ENCODE results near the gene TEN1. TPM values are rescaled to one million over a fixed set of nuclear protein-coding genes. Genes with fewer than 3 reads are reported as not detected.

Gene TEN1
- 12.5 and 16.9 TPM in 2 replicates for total RNA-seq (2014; rRNA removed; shearing (Covaris generic))

DNA sequence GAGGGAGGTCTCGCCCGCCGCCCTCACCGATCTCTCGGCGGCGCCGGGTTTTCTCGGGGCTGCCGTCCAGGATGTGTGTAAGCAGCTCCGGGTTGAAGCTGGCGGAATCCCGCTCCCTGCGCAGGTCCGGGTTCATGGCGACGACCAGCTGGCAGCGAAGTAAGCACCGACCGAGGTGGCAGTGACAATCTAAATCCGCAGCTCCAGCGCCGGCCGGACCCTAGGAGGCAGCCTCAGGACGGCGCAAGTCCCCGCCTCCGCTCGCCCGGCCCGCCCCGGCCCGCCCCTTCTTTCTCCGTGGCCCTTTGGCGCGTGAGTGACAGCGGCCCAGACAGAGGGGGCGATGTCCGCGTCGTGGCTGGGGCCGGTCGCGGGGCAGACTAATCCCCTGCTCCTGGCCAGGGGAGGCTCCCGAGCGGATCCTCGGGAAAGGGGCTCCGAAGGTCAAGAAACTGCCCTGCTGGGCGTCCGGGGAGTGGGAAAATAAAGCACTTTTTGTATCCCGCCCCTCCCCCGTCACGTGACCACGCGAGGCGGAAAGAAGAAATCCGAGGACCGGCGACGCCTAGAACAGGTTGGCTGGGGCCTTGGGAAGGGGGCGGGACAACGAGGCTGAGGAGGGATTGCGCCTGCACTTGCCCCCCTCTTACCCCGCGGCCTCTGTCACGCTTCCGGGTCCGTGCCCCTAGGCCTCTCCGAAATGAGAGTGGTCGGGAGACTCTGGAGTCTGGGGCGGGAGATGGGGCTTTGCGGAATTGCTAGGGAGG, at the start of gene TEN1, which contains the start of gene ACOX1:
TEN1 (plus strand) TSS at position 303 of the 767 bp plus-strand sequence. CDS start 6,953 bp downstream, outside the sequence.
ACOX1 (minus strand) TSS at position 229 of the 767 bp plus-strand sequence; CDS start at position 136, 93 bp downstream.
- Histone ChIP-seq H3K27me3 (ENCODE audit: control insufficient read depth, insufficient read depth, low read length) (no peaks in the 10 kb centered on the region), H3K36me3 (replicated peaks; ENCODE audit: control insufficient read depth, insufficient read depth, low read length) (no peaks in the 10 kb centered on the region), H3K4me3 (ENCODE audit: insufficient read depth, low read depth, low read length) (peak within 1 kb of the TSS; percentile 82)
- DNase-seq: peak; percentile 95

GRCh38 chr17:75931062-75931461, 48.0 kb upstream of the TEN1 start:
- H3K4me3 ChIP-seq (ENCODE audit: insufficient read depth, low read depth, low read length): no peak overlapping the region
- no peak for DNase-seq
- H3K36me3 ChIP-seq (replicated peaks; ENCODE audit: control insufficient read depth, insufficient read depth, low read length): peaks cover 5% of the 10 kb centered on the region
- no peaks in the 10 kb centered on the region for H3K27me3 ChIP-seq (ENCODE audit: control insufficient read depth, insufficient read depth, low read length)

GRCh38 chr17:75932852-75933251, 46.2 kb upstream of the TEN1 start:
- Histone ChIP-seq H3K27me3 (ENCODE audit: control insufficient read depth, insufficient read depth, low read length) (no peaks in the 10 kb centered on the region), H3K36me3 (replicated peaks; ENCODE audit: control insufficient read depth, insufficient read depth, low read length) (no peaks in the 10 kb centered on the region; the same call in 1 of the 2 replicates), H3K4me3 (ENCODE audit: insufficient read depth, low read depth, low read length) (no peak overlapping the region)
- no peak for DNase-seq

DNA sequence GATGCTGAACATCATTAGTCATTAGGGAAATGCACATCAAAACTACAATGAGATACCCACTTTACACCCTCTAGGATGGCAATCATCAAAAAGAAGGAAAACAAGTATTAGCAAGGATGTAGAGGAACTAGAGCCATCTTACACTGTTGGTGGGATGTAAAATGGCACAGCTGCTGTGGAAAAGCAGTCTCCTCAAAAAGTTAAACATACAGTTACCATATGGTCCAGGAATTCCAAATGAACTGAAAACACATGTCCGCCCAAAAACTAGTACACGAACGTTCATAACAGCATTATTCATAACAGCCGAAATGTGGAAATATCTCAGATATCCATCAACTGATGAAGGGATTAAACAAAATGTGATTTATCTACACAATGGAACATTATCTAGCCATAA, 45.2 kb upstream of the TEN1 start:
- Histone ChIP-seq H3K36me3 (replicated peaks; ENCODE audit: control insufficient read depth, insufficient read depth, low read length) (no peaks in the 10 kb centered on the region; the same call in 1 of the 2 replicates), H3K27me3 (ENCODE audit: control insufficient read depth, insufficient read depth, low read length) (no peaks in the 10 kb centered on the region), H3K4me3 (ENCODE audit: insufficient read depth, low read depth, low read length) (no peak overlapping the region)
- DNase-seq: no peak

DNA sequence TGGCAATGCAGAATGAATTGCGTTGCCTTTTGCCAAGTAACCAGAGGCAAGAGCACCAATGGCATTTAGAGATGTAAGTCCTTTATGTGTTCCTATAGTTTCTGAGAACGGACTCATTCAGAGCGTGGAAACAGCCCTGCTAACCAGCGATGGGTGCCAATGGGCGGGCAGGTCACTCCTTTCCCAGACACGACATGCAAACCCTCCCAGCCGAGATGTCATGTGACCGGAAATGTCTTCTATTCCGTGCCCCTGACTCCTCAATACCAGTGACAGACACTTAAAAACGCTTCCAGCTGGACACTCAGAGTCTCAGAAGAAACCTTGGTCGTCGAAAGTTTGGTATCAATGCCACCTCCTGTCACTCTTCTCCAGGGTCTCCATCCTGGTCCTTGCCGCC, 41.4 kb upstream of the TEN1 start:
- no peak overlapping the region for H3K4me3 ChIP-seq (ENCODE audit: insufficient read depth, low read depth, low read length)
- no peaks in the 10 kb centered on the region for H3K36me3 ChIP-seq (replicated peaks; ENCODE audit: control insufficient read depth, insufficient read depth, low read length)
- no peak for DNase-seq
- H3K27me3 ChIP-seq (ENCODE audit: control insufficient read depth, insufficient read depth, low read length): no peaks in the 10 kb centered on the region

GRCh38 chr17:75940727-75941441, 38.2 kb upstream of the TEN1 start, which contains the start of gene FBF1:
TSS of gene FBF1 (minus strand) at chr17:75941042. CDS start at chr17:75938149, 2,893 bp downstream.
- DNase-seq: peak; percentile 98
- Histone ChIP-seq H3K27me3 (ENCODE audit: control insufficient read depth, insufficient read depth, low read length) (no peaks in the 10 kb centered on the region), H3K36me3 (replicated peaks; ENCODE audit: control insufficient read depth, insufficient read depth, low read length) (no peaks in the 10 kb centered on the region), H3K4me3 (ENCODE audit: insufficient read depth, low read depth, low read length) (peak within 1 kb of the TSS; percentile 81)

DNA sequence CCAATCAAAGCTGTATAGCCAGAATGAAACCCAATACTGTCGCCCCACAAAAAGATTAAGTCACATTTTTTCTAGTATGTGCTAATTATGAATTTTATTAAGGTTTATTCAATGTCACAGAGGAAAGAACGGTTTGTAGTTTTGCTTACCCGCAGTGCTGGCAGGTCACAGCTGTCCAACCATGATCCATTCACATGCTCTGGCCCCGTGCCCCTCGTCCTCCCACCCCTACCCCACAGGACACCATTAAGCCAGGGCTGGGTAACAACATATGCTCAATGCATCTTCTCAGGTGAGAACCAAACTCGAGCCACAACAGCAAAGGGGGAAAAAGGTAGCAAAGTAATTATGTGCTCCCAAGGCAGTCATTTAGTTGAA, 37.6 kb upstream of the TEN1 start:
- Histone ChIP-seq H3K36me3 (replicated peaks; ENCODE audit: control insufficient read depth, insufficient read depth, low read length) (no peaks in the 10 kb centered on the region; the same call in 1 of the 2 replicates), H3K4me3 (ENCODE audit: insufficient read depth, low read depth, low read length) (no peak overlapping the region)
- DNase-seq: no peak

GRCh38 chr17:75942473-75942872, 36.6 kb upstream of the TEN1 start:
- Histone ChIP-seq H3K36me3 (replicated peaks; ENCODE audit: control insufficient read depth, insufficient read depth, low read length) (no peaks in the 10 kb centered on the region; the same call in 1 of the 2 replicates), H3K4me3 (ENCODE audit: insufficient read depth, low read depth, low read length) (no peak overlapping the region), H3K27me3 (ENCODE audit: control insufficient read depth, insufficient read depth, low read length) (no peaks in the 10 kb centered on the region)
- no peak for DNase-seq

More for the DNA sequence above, 37.6 kb upstream of the TEN1 start:
- H3K27me3 ChIP-seq (ENCODE audit: control insufficient read depth, insufficient read depth, low read length): no peaks in the 10 kb centered on the region

- no peak overlapping the region for H3K4me3 ChIP-seq (ENCODE audit: insufficient read depth, low read depth, low read length)
- DNase-seq: no peak
- no peaks in the 10 kb centered on the region for H3K27me3 ChIP-seq (ENCODE audit: control insufficient read depth, insufficient read depth, low read length)
- peaks cover 5% of the 10 kb centered on the region for H3K36me3 ChIP-seq (replicated peaks; ENCODE audit: control insufficient read depth, insufficient read depth, low read length)
Observed at GRCh38 chr17:75943491-75943890, 35.5 kb upstream of the TEN1 start.

DNA sequence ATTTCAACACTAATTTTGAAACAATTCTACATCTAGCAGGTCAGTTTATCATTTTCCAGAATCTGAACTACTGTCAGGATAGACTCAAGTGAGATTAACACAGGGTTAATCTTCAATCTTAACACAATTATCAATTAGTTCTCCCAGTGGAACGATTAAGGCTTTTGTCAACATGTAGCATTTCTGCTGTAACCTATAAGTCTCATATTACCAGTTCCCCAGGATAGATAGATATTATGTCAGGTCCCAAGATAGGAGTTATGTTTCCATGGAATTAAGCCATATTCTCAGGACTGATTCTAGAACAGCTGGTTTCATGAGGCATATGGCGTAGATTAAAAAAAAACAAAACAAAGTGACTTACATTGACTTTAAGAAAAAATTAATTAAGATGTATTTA, 33.8 kb upstream of the TEN1 start:
- Histone ChIP-seq H3K36me3 (replicated peaks; ENCODE audit: control insufficient read depth, insufficient read depth, low read length) (peaks cover 12% of the 10 kb centered on the region), H3K27me3 (ENCODE audit: control insufficient read depth, insufficient read depth, low read length) (no peaks in the 10 kb centered on the region), H3K4me3 (ENCODE audit: insufficient read depth, low read depth, low read length) (no peak overlapping the region)
- no peak for DNase-seq

DNA sequence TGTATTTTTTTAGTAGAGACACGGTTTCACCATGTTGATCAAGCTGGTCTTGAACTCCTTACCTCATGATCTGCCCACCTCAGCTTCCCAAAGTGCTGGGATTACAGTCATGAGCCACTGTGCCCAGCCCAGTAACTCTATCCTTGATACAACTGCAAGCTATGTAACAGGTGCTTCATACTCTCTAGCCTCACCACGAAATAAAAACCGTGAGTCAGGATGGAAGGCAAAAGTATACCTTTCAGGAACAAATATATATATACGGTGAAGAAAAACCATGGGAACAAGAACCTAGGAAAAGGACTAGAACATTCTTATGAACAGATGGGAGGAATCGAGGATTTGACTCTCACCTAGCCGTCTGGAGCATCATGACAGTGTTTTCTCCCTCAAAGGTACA, 28.6 kb upstream of the TEN1 start:
- Histone ChIP-seq H3K27me3 (ENCODE audit: control insufficient read depth, insufficient read depth, low read length) (no peaks in the 10 kb centered on the region), H3K36me3 (replicated peaks; ENCODE audit: control insufficient read depth, insufficient read depth, low read length) (peaks cover 31% of the 10 kb centered on the region), H3K4me3 (ENCODE audit: insufficient read depth, low read depth, low read length) (no peak overlapping the region)
- DNase-seq: no peak

DNA sequence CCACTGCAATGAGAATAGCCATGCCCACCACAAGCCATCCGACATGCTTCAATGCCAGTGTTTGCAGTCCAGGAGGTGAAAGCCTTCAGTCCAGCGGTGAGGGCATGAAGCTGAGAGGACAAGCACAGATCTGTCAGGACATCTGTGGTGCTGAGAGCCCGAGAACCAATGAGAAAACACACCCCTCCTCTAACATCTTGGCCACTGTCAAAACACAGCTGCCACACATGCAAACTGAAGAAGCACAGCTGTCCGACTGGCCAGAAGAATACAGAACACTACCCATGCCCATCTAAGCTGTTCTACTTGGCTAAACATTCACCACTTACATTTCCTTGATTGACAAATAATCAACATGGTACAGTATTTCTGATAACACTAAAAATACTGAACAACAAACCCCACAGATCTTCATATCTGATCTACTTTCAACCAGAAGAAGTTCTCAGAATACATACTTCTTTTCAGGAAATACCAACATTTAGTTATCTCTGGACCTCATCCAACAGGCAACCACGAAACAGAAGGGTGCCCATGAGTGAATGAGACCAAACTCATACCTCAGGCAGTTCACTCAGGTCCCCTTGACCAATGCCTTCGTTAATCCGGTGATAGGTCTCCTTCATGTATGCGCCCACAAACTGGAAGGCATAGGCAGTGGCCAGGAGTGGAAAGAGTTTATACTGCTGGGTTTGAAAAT, 28.0 kb upstream of the TEN1 start:
- no peak overlapping the region for H3K4me3 ChIP-seq (ENCODE audit: insufficient read depth, low read depth, low read length)
- peaks cover 32% of the 10 kb centered on the region for H3K36me3 ChIP-seq (replicated peaks; ENCODE audit: control insufficient read depth, insufficient read depth, low read length)
- H3K27me3 ChIP-seq (ENCODE audit: control insufficient read depth, insufficient read depth, low read length): no peaks in the 10 kb centered on the region
- no peak for DNase-seq

GRCh38 chr17:75959051-75959838, 19.8 kb upstream of the TEN1 start:
- DNase-seq: peak; percentile 78
- no peak overlapping the region for H3K4me3 ChIP-seq (ENCODE audit: insufficient read depth, low read depth, low read length)
- H3K36me3 ChIP-seq (replicated peaks; ENCODE audit: control insufficient read depth, insufficient read depth, low read length): peaks cover 4% of the 10 kb centered on the region
- no peaks in the 10 kb centered on the region for H3K27me3 ChIP-seq (ENCODE audit: control insufficient read depth, insufficient read depth, low read length)

Data from H7 (cell line).